PC-3 (cell line): Measurements from ENCODE around the gene EXD3. TPM values are rescaled to one million over a fixed set of nuclear protein-coding genes. Genes with fewer than 3 reads are reported as not detected.

Experiments used
- ATAC-seq: fragments of 200-7000 bp; cut with Tn5 transposase; 2 replicates; pipeline ENCODE4 v1.9.1; 2020; ENCODE audit warnings: mild to moderate bottlenecking, moderate library complexity
- BruUV-seq: library from RNA; stranded (reverse); fragments of 400-500 nt; replicated peaks from 2 replicates; lab custom pipeline; 2021; lab: Mats Ljungman, UMichigan
- CTCF ChIA-PET: fragments of 300-600 bp; sonication (Branson Sonifier 250); formaldehyde crosslinking; loops from one replicate; lab custom pipeline; 2022; ENCODE audit warnings: antibody characterized with exemption; lab: Charles Lee
- POLR2A ChIA-PET: fragments of 300-600 bp; sonication (Branson Sonifier 250); formaldehyde crosslinking; loops from one replicate; lab custom pipeline; 2022; ENCODE audit warnings: antibody characterized with exemption; ENCODE audit not compliant: unreplicated experiment; lab: Charles Lee
- DNase-seq: peaks from one replicate; pipeline ENCODE4 v3.0.0-alpha.2; 2015
- H2AFZ ChIP-seq: fragments of 300-600 bp; sonication (generic); 2 replicates; pipeline ENCODE4 v1.6.0; 2016; ENCODE audit warnings: antibody characterized with exemption, low read length
- H3F3A ChIP-seq: fragments of 300-600 bp; sonication (generic); one replicate; pipeline ENCODE4 v1.6.0; 2017; ENCODE audit warnings: antibody characterized with exemption, low read length, control low read depth, mild to moderate bottlenecking; ENCODE audit not compliant: unreplicated experiment
- H3K27ac ChIP-seq: fragments of 300-600 bp; sonication (generic); 2 replicates; pipeline ENCODE4 v1.5.1; 2016; ENCODE audit warnings: mild to moderate bottlenecking, low read length
- H3K27me3 ChIP-seq: fragments of 300-600 bp; sonication (generic); 2 replicates; pipeline ENCODE4 v1.6.1; 2016; ENCODE audit warnings: low read length, mixed read lengths
- H3K36me3 ChIP-seq: fragments of 300-600 bp; sonication (generic); 2 replicates; pipeline ENCODE4 v1.6.1; 2016; ENCODE audit warnings: low read depth, mixed run types, low read length, mixed read lengths
- H3K4me1 ChIP-seq: fragments of 300-600 bp; sonication (generic); 2 replicates; pipeline ENCODE4 v1.5.1; 2016; ENCODE audit warnings: low read length; ENCODE audit not compliant: insufficient read depth
- H3K4me2 ChIP-seq: fragments of 300-600 bp; sonication (generic); 2 replicates; pipeline ENCODE4 v1.6.0; 2016; ENCODE audit warnings: low read length
- H3K4me3 ChIP-seq: fragments of 300-600 bp; sonication (generic); 2 replicates; pipeline ENCODE4 v1.5.1; 2016; ENCODE audit warnings: mild to moderate bottlenecking, low read length, mixed read lengths
- H3K79me2 ChIP-seq: fragments of 300-600 bp; sonication (generic); 2 replicates; pipeline ENCODE4 v1.6.1; 2017; ENCODE audit warnings: low read length, mixed read lengths
- H3K9ac ChIP-seq: fragments of 300-600 bp; sonication (generic); 2 replicates; pipeline ENCODE4 v1.6.0; 2016; ENCODE audit warnings: mild to moderate bottlenecking, low read length
- H3K9me2 ChIP-seq: fragments of 300-600 bp; sonication (generic); replicated peaks from 2 replicates; pipeline ENCODE4 v1.6.1; 2016; ENCODE audit warnings: mixed run types, low read length, mixed read lengths
- H3K9me3 ChIP-seq: fragments of 300-600 bp; sonication (generic); 2 replicates; pipeline ENCODE4 v1.6.1; 2016; ENCODE audit warnings: low read length, mixed read lengths
- H4K20me1 ChIP-seq: fragments of 300-600 bp; sonication (generic); 2 replicates; pipeline ENCODE4 v1.6.1; 2016; ENCODE audit warnings: low read length, mixed read lengths
- CTCF ChIP-seq: fragments of 300-600 bp; sonication (generic); conservative IDR thresholded peaks from 2 replicates; pipeline ENCODE4 v1.5.1; 2017; ENCODE audit warnings: antibody characterized with exemption, low read depth, mild to moderate bottlenecking, low read length
- EZH2 ChIP-seq: fragments of 300-600 bp; sonication (generic); IDR thresholded peaks from one replicate; pipeline ENCODE4 v1.6.1; 2017; ENCODE audit warnings: antibody characterized with exemption, mild to moderate bottlenecking, low read length; ENCODE audit not compliant: unreplicated experiment
- EZH2phosphoT487 ChIP-seq: fragments of 300-600 bp; sonication (generic); IDR thresholded peaks from 2 replicates; pipeline ENCODE4 v1.6.1; 2018; ENCODE audit warnings: mild to moderate bottlenecking, antibody characterized with exemption, low read length, borderline replicate concordance
- intact Hi-C: fragments of 100-400 bp; cut with micrococcal nuclease; formaldehyde crosslinking; loops from 2 replicates; pipeline ENCODE4 v1.9.0; 2023
- total RNA-seq: library from RNA; depleted of rRNA; stranded (reverse); fragments of >200 nt; gene quantifications from 2 replicates; pipeline ENCODE4 v1.2.3, GENCODE V29; 2014

The EXD3 gene
- total RNA-seq, 1 experiment from 2014 or later = 1.9 TPM

GRCh38 chr9:137417161-137418021 lies 5.6 kb downstream of the EXD3 start:
- Histone ChIP-seq H3K9ac (no peak overlapping the region), H3K27ac (no peak overlapping the region), H3K79me2 (peaks cover 23% of the 10 kb centered on the region), H3K4me1 (peaks cover 15% of the 10 kb centered on the region), H3K9me3 (no peaks in the 10 kb centered on the region), H3K9me2 (no peaks in the 10 kb centered on the region), H3K4me2 (no peak overlapping the region), H3K27me3 (no peaks in the 10 kb centered on the region), H3F3A (no peaks in the 10 kb centered on the region), H3K4me3 (no peak overlapping the region), H2AFZ (no peak overlapping the region), H3K36me3 (no peaks in the 10 kb centered on the region), H4K20me1 (no peaks in the 10 kb centered on the region)
- BruUV-seq = no TSS peak
- TF ChIP-seq EZH2 (no peak), CTCF (no peak), EZH2phosphoT487 (no peak)
- DNase-seq = no peak
- intact Hi-C loops = no loop called here
- POLR2A ChIA-PET = no interaction called here
- no peak for ATAC-seq
- CTCF ChIA-PET = no interaction called here

GRCh38 chr9:137416563-137417151 lies 6.3 kb downstream of the EXD3 start:
- Histone ChIP-seq H3K9me2 (no peaks in the 10 kb centered on the region), H3K79me2 (peaks cover 17% of the 10 kb centered on the region), H3K9me3 (no peaks in the 10 kb centered on the region), H3K4me1 (peaks cover 17% of the 10 kb centered on the region), H3K36me3 (no peaks in the 10 kb centered on the region), H2AFZ (no peak overlapping the region), H3K9ac (no peak overlapping the region), H3K4me3 (no peak overlapping the region), H3F3A (no peaks in the 10 kb centered on the region), H3K4me2 (no peak overlapping the region), H4K20me1 (no peaks in the 10 kb centered on the region), H3K27me3 (no peaks in the 10 kb centered on the region), H3K27ac (no peak overlapping the region)
- BruUV-seq = no TSS peak
- intact Hi-C loops = no loop called here
- DNase-seq = no peak
- ChIA-PET CTCF (no interaction called here), POLR2A (no interaction called here)
- no peak for TF ChIP-seq EZH2
- no peak for TF ChIP-seq EZH2phosphoT487
- no peak for TF ChIP-seq CTCF
- no peak for ATAC-seq
